OCI-LY3 (cell line): ENCODE results near the gene COBL.

ENCODE experiments used
- EZH2phosphoT487 ChIP-seq: fragments of 200-600 bp; shearing (Covaris generic); IDR thresholded peaks from 2 replicates; pipeline ENCODE4 v1.6.1; 2018; ENCODE audit warnings: antibody characterized with exemption, mixed run types, low read depth
- TF ChIP-seq, protein P1 (sequence below): fragments of 200-600, 300-600 bp; sonication (generic); IDR thresholded peaks from 2 replicates; pipeline ENCODE4 v1.5.1; 2014; ENCODE audit warnings: antibody characterized with exemption, low read length, low read depth

DNA sequence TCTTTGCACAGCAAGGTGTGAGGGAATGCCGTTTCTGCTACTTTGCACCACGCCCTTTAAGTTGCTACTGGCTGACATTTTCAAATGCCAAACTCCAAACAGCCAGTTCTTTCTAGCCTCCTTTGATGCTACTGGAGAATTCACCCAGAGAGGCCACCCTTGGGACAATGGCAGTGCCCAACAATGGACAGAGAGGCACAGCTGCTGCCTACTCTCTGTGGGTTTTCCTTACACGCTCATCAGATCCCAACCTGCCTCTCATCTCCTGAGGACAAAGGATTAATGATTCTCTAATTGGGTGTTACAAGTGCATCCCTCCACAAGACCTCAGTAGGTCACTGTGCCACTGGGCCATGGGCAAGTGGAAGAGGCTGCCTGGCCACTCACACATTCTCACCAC, 105.8 kb downstream of the COBL start:
- no peak for TF ChIP-seq EZH2phosphoT487
- TF ChIP-seq, protein P1, sequence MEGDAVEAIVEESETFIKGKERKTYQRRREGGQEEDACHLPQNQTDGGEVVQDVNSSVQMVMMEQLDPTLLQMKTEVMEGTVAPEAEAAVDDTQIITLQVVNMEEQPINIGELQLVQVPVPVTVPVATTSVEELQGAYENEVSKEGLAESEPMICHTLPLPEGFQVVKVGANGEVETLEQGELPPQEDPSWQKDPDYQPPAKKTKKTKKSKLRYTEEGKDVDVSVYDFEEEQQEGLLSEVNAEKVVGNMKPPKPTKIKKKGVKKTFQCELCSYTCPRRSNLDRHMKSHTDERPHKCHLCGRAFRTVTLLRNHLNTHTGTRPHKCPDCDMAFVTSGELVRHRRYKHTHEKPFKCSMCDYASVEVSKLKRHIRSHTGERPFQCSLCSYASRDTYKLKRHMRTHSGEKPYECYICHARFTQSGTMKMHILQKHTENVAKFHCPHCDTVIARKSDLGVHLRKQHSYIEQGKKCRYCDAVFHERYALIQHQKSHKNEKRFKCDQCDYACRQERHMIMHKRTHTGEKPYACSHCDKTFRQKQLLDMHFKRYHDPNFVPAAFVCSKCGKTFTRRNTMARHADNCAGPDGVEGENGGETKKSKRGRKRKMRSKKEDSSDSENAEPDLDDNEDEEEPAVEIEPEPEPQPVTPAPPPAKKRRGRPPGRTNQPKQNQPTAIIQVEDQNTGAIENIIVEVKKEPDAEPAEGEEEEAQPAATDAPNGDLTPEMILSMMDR = no peak
